ENCODE data around the gene PEPD.
"Not testable (repeated sequence)": the region's sequence is repeated elsewhere in the genome, so short reads cannot be mapped to it uniquely, and the experiment has no call there.

GRCh38 chr19:33561666-33562065, 40.1 kb upstream of the PEPD start:
- TF ChIP-seq CTCF, POLR2A (IDR thresholded peaks at IDR 0.05): not testable (repeated sequence)

Measured in tibial nerve (tissue), 3 donors.